ENCODE measurements around the gene CHRNA9.

- no peak for TF ChIP-seq CTCF (IDR thresholded peaks at IDR 0.05)
- TF ChIP-seq POLR2A (IDR thresholded peaks at IDR 0.05), result no peak
These were observed 11.3 kb upstream of the CHRNA9 start for GRCh38 chr4:40323866-40324265.

Measured in vagina (tissue), 2 donors.